GM18499 (cell line): ENCODE data around the gene CPLX3.
"Not testable (repeated sequence)": the region's sequence is repeated elsewhere in the genome, so short reads cannot be mapped to it uniquely, and the experiment has no call there.

Experiments used
- ATAC-seq: cut with Tn5 transposase; IDR thresholded peaks from one replicate; pipeline ENCODE4 v1.9.1; 2021; ENCODE audit warnings: moderate number of reproducible peaks; ENCODE audit not compliant: insufficient read depth, unreplicated experiment

The CPLX3 gene, protein sequence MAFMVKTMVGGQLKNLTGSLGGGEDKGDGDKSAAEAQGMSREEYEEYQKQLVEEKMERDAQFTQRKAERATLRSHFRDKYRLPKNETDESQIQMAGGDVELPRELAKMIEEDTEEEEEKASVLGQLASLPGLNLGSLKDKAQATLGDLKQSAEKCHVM

DNA sequence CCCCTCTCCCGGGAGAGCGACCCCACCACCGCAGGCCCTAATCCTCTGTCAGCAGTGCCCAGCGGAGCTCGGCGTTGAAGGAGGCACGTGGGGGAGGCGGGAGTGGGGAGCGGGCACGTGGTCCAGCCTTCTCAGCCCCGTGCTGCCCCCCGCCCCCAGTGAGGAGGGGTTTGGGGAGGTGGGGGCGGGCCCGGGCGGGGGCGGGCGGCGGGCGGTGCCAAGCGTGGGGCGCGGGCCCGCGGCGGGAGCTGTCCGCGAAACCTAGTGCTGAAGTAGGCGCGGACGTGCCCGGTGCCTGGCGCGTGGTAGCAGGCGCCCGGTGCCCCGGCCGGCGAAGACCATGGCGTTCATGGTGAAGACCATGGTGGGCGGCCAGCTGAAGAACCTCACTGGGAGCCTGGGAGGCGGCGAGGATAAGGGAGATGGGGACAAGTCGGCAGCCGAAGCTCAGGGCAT is at the start of gene CPLX3:
Gene CPLX3 (plus strand): TSS at position 264 of the 456 bp plus-strand sequence. CDS start 77 bp downstream, at position 341.
- no peak for ATAC-seq

DNA sequence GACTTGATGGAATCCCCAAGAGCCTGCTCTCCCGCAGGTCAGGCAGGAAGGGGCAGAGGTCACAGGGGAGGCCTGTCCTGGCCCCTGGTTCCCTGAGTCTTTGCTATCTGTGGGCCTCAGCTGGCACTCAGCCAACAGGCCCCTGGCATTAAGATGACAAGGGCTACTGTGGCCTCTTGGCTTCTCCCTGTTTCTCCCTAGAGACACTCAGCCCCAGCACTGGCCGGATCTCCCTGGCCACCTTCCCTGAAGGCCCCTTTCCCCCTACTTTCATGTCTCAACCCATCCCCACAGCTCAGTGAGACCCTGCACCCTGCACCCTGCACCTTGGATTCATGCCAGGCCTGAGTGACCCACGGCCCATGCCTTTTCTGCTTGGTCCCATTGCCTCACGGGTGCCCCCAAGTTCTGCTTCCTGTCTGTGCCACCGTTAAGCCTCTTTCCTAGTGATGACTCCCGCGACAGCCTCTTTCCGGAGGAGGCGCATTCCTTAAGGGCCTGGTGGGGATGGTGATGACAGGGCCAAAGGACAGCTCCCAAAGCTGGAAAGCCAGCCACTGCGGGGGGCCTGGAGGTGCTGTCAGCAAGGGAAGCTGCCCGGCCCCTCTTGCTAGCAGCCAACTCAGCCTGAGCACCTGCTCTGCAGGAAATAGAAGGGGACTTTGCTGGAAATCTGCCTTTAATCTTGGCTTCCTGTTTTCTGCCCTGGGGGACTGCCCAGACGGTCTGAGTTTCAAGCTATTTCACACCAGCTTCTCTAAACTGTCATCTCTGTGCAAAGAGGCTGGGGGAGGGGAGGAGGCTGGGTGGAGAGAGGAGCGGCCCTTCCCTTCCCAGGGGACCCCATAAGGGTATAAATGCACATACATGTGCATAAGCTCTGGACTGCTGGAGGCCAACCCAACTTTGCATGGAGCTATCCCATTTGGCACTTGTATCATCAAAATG is 49.3 kb upstream of the CPLX3 start:
- ATAC-seq = no peak

DNA sequence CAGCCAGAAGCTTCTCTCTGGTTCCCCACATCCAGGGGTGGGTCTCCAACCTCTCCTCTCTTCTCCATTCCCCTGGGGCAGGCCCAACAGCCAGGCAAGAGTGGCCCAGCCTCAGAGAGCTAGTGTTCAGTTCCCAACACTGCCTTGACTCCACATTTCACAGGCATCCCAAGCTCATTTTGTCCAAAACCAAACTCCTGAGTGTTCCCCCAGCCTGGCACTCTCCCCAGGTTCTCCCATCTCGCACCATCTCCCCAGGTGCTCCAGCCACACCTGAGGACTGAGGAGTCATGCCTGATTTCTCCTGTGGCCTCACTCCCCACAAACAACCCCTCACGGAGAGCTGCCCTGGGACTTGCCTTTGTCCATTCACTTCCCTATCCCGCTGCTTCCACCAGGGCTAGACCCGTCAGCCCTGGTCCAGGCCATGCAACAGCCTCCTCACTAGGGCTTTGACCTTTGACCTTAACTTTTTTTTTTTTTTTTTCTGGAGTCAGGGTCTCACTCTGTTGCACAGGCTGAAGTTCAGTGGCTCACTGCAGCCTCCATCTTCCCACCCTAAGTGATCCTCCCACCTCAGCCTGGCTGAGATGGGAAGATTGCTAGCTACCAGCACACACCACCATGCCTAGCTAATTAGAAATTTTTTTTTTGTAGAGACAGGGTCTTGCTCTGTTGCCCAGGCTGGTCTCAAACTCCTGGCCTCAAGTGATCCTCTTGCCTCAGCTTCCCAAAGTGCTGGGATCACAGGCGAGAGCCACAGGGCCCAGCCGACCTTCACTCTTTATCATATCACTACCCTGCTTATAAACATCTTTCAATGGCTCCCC is 48.4 kb upstream of the CPLX3 start:
- ATAC-seq = no peak

DNA sequence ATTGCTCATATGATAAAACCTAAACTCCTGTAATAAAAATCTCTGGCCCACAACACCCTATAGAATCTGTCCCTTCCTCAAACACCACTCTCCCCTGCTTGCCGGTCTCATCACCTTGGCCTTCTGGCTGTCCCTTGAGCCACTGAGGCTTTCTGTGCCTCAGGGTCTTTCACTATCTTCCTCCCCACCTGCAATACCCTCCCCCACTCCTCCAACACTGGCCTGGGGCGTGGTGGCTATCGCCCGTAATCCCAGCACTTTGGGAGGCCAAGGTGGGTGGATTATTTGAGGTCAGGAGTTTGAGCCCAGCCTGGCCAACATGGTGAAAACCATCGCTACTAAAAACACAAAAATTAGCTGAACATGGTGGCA is 47.8 kb upstream of the CPLX3 start:
- no peak for ATAC-seq

DNA sequence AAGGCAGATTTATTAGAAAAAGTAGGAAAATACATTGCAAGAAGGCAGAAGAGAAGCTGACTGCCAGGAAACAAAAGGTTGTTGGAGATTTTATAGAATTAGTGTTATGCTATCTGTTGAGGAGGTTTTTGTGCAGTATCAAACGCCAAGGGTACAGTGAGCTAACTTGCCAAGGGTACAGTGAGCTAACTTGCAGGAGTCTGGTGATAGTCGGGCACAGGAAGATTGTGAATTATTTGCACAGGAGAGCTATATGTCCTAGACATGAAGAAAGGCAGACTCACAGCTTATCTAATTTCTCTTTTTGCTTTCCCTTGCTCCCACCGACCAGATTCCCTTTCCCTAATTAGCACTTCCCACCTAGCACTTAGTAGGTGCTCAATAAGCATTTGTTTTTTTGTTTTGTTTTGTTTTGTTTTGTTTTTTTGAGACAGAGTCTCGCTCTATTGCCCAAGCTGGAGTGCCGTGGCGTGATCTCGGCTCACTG is 47.2 kb upstream of the CPLX3 start:
- no peak for ATAC-seq

DNA sequence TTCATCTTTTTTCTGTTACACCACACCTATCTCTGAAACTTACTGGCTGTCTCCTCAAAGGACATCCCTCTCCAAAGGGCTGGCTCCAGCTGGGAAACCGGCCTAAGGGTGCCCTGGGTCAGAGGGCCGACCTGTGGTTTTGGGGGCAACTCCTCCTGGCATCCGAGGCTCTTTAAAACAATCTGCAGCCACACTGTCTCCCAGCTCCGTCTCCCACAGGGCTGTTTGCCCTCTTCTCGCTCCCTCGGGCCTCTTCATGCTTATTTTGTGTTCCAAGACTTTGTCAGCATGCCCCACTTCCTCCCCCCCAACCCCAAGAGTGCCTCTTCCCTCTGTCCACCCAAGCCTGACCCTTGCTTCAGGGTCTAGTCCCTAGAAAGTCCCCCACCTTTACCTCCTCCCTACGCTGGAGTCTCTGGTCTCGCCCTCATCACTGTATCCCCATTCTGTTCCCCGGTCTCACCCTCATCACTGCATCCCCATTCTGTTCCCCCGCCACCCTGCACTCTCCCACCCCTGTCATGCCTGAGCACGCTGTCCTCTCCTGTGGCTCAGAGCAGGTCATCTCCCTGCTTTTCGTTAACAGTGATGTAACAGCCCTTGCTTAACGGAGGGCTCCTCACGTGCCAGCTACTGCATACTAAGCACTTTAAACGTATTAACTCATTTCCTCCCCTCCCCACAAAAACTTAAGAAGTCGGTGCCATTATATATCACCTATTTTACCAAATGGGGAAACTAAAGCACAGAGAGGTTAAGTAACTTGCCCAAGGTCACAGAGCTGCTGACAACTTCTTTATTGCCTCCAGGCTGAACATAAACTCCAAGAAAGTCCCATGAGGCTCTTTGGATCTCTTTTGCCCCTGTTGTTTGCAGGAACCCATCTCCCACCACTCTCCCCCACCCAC is 45.6 kb upstream of the CPLX3 start:
- ATAC-seq = no peak

DNA sequence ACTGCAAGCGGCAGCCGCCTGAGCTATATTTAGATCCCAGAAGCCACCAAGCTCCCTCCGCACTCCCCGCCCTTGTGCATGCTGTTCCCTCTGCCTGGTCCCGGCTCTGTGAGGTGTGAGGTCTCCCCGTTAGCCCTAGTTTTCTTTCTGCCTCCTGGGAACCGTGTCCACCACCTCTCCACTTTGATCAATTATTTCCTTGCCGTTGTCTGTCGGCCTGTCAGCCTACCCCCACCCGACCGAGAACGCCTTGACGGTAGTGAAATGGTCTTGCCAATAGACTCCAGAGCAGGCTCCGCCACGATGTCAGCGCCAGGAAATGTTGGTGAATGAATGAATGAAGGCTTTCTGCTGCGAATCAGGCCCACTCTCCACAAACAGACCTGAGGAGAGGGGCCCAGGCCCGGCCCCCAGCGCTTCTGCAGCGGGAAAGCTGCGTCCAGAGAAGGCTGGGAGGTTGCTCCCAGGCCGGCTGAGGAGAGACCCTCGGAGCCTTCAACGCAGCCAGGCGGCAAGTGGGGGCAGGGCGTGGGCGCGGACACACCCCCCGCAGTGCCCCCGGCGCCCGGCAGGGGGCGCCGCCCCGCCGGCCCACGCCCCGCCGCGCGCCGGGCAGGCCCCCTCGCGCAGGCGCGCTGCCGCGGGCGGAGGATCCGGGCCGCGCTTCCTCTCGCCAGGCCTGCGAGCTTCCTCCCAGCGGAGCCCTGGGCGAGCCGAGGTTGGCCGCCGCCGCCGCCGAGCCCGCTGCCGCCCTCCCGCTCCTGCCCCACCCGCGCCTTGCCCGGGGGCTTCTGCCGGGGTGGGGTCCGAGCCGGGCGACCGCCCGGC is 44.8 kb upstream of the CPLX3 start, which contains the start of gene CSK:
Gene CSK (plus strand): TSS at position 650 of the 828 bp plus-strand sequence. CDS start 16,218 bp downstream, outside the sequence.
- no peak for ATAC-seq

DNA sequence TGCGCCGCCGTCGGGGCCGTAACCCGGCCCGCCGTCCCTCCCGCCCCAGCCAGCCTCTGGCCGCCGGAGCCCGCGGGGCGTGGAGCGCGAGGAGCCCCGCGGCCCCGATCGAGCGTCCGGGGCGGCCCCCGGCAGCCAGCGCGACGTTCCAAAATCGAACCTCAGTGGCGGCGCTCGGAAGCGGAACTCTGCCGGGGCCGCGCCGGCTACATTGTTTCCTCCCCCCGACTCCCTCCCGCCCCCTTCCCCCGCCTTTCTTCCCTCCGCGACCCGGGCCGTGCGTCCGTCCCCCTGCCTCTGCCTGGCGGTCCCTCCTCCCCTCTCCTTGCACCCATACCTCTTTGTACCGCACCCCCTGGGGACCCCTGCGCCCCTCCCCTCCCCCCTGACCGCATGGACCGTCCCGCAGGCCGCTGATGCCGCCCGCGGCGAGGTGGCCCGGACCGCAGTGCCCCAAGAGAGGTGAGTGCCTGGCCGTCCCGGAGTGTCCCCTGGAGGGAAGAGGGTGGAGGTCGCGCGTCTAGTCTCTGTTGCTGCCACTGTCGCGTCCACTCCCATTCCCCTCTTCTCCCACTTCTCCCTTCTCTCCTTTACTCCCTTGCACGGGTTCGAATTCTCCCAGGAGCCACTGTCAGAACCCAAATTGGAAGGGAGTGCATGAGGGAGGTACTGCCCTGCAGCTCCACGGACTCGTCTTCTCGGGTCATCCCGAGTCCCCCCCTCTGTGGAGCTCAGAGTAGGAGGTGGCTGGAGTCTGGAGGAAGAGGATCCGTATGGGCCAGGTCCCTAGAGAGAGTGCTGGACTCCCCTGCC is 44.0 kb upstream of the CPLX3 start:
- no peak for ATAC-seq

DNA sequence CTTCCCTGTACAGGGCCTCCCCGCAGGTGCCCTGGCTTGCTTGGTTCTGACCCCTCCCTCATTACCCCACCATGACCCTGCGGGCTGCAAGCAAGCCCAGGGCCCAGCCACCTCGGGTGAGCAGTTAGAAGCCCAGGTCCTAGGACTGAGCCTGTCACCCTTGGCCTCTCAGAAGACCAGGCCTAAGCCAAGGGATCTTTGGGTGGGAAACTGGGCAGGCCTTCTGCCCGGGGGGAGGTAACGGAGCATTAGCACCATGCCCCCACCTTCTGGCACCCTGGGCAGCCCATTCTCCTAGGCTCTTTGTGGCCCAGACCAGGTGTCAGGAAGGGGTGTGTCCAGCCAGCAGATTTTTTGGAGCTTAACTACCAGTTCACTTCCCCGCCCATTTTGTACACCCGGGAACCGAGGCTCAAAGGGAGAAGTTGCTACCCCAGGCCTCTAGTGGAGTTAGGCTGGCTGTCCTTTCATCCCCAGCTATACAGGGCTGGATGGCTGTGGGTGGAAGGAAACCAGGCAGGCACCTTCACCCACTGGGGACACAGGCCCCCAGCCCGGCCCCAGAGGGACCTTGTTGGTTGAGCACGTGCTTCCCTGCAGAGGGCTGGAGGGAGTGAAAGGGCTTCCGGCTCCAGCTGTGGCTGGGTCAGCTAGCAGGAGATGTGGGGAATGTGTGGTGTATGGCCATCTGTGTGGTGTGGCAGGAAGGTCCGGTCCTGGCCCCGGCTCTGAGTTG is 43.2 kb upstream of the CPLX3 start:
- no peak for ATAC-seq

DNA sequence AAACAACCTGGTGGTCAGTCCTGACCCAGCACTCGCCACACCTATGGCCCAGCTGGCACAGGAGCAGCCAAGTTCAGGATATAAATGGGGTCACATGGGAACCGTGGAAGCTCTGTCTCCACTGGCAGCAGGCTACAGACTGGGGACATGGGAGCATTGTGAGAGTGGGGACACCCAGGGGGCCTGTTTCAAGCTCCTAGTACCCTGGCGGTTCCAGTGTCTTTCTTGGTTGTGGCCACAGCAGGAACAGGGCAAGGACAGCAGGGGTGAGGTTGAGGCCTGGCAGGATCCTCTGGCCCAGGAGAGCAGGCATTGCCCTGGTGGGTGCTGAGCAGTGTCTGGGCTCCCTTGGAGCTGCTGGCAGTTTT is 42.6 kb upstream of the CPLX3 start:
- ATAC-seq = no peak

DNA sequence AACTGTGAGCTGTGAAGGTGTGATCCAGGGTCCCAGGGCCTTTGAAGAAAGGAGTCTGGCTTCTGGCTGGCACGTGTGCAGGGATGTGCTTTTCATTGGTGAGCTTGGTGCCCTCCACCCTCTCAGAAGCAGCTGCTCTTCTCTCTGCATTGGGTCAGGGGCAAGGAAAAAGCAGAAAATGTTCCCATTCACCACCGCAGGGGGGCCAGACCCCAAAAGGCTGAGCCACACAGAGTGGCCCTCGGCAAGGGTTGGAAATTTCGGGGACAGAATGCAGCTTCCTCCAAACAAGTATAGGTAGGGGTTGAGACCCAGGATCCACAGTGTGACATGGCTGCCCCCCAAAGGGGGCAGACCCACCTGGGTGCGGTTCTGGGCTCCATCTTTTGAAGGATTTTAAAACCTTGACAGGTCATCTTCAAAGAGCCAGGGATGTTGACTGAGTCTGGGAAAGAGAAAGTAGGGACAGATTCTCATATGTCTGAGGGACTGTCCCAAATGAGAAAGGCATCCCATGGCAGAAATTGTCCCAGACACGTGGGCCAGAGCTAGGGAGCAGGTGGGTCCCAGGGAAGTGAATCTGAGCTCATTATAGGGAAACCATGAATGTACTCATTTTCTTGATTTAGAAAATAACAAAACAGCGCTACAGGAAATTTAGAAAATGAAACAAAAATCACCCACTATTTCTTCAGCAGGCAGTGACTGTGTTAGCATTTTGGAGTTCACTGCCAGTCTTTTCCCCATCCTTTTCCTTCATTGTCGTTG is 41.8 kb upstream of the CPLX3 start:
- no peak for ATAC-seq

DNA sequence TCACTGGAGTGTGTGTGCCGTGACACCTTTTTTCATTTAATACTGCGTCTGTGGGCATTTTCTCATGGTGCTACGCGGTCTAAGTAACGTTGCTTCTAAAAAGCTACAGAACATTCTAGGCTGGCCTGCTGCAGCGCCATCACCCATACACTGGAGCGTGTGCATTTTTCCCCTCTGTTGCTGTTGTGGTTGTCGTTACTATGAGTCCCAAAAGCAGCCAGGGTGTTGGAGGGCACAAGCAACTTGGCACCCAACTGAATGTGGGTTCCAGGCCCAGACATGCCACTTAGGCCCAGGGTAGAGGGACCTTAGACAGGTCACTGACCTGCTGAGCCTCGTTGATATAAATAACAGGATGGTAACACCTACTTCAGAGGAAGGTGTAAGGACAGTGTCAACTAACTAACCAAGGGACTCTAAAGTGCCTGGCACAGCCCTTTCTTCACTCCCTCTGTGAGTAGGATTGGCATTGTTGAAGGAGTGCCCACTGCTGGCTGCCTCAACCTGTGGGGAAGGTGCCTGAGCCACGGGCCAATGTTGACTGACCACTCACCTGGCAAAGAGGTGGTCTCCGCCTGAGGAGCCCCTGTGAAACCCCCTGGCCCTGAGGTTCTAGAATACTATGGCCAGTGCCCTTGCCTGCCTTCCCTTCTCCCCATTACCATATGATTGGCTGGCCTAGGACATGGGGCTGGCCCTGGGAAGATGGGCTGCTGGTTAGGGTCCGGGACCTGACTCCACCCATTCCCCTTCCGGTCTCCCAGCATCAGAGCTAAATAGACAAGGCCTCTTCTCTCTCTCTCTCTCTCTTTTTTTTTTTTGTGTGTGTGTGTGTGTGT is 41.0 kb upstream of the CPLX3 start:
- no peak for ATAC-seq

DNA sequence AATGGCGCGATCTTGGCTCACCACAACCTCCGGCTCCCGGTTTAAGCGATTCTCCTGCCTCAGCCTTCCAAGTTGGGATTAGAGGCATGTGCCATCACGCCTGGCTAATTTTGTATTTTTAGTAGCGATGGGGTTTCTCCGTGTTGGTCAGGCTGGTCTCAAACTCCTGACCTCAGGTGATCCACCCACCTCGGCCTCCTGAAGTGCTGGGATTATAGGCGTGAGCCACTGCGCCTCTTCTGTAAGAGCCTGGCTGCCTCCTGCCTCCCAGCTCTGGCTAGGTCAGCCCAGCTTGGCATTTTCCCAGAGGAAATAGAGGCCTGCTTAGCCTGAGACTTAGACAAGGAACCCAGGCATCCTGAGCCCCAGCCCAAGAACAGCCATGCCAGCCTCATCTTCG is 40.3 kb upstream of the CPLX3 start:
- not testable (repeated sequence) for ATAC-seq

DNA sequence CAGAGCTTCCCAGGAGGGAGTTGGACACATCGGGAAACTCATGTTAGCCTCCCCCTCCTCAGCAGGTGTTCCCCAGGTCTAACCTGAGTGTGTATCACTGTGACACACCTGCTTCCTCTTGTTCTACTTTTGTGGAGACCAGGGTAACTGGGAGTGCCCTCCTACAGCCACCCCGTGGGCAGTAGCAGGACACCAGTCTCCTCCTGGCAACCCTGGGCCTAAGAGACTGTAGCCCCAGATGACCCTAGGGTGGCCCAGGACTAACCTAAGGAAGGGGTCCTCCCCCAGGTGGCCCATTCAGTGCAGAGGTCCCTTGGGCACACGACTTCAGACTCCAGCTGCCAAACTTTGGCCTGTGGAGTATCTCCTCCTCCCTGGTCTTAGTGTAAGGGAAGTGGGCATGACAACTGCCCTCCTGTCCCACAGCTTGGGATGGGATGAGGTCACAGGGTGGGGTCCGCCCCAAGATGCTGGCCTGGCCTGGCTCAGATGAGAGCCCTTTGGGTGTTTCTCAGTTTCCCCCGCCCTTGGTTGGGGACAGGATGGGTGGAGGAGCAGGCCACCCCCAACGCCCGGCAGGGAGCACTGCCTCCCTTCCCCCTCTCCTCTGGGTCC is 39.8 kb upstream of the CPLX3 start:
- no peak for ATAC-seq
